ENCODE measurements around the gene RRP1B.
A peak's percentile ranks its signal among the peaks of the same experiment; 100 is the strongest.

Gene RRP1B

GRCh38 chr21:43731891-43732711 lies 72.7 kb downstream of the RRP1B start:
- no peak overlapping the region for H3K4me3 ChIP-seq (replicated peaks; ENCODE audit: low read depth, low read length)
- TF ChIP-seq CTCF (IDR thresholded peaks at IDR 0.05; ENCODE audit: low read length, missing control alignments) = no peak
- no peak for DNase-seq (ENCODE audit: low read depth)

- H3K4me3 ChIP-seq (replicated peaks; ENCODE audit: low read depth, low read length) = no peak overlapping the region
- no peak for DNase-seq (ENCODE audit: low read depth)
- no peak for TF ChIP-seq CTCF (IDR thresholded peaks at IDR 0.05; ENCODE audit: low read length, missing control alignments)
Measured at GRCh38 chr21:43733060-43733459, 73.7 kb downstream of the RRP1B start.

- no peak for TF ChIP-seq CTCF (IDR thresholded peaks at IDR 0.05; ENCODE audit: low read length, missing control alignments)
- H3K4me3 ChIP-seq (replicated peaks; ENCODE audit: low read depth, low read length) = no peak overlapping the region
- no peak for DNase-seq (ENCODE audit: low read depth)
Measured at GRCh38 chr21:43733529-43734071, 74.2 kb downstream of the RRP1B start.

- no peak overlapping the region for H3K4me3 ChIP-seq (replicated peaks; ENCODE audit: low read depth, low read length)
- no peak for DNase-seq (ENCODE audit: low read depth)
- TF ChIP-seq CTCF (IDR thresholded peaks at IDR 0.05; ENCODE audit: low read length, missing control alignments) = no peak
Measured at GRCh38 chr21:43734131-43734927, 75.0 kb downstream of the RRP1B start.

GRCh38 chr21:43734928-43735229 lies 75.5 kb downstream of the RRP1B start:
- H3K4me3 ChIP-seq (replicated peaks; ENCODE audit: low read depth, low read length) = no peak overlapping the region
- no peak for TF ChIP-seq CTCF (IDR thresholded peaks at IDR 0.05; ENCODE audit: low read length, missing control alignments)
- DNase-seq (ENCODE audit: low read depth) = peak; percentile 50

- H3K4me3 ChIP-seq (replicated peaks; ENCODE audit: low read depth, low read length) = no peak overlapping the region
- TF ChIP-seq CTCF (IDR thresholded peaks at IDR 0.05; ENCODE audit: low read length, missing control alignments) = no peak
- no peak for DNase-seq (ENCODE audit: low read depth)
Measured at GRCh38 chr21:43735236-43736091, 76.1 kb downstream of the RRP1B start.
